Mucosa of rectum (tissue), 2 donors: Measurements from ENCODE around the gene PSTK.

Experiments
- H3K27ac ChIP-seq, 2 donors: one replicate each; pipeline ENCODE4 v1.7.0; 2013; ENCODE audit warnings: inconsistent platforms in 2 of 2, low read depth in 2 of 2, low read length in 2 of 2
- H3K27me3 ChIP-seq, 2 donors: one replicate each; pipeline ENCODE4 v1.7.0; 2013; ENCODE audit warnings: low read length in 2 of 2; ENCODE audit not compliant: control insufficient read depth in 2 of 2, insufficient read depth in 2 of 2
- H3K36me3 ChIP-seq, 2 donors: one replicate each; pipeline ENCODE4 v1.7.0; 2013; ENCODE audit warnings: low read length in 2 of 2; ENCODE audit not compliant: control insufficient read depth in 2 of 2, insufficient read depth in 2 of 2
- H3K4me1 ChIP-seq, 2 donors: one replicate each; pipeline ENCODE4 v1.7.0; 2013; ENCODE audit warnings: low read length in 2 of 2, mild to moderate bottlenecking in 1 of 2; ENCODE audit not compliant: control insufficient read depth in 2 of 2, insufficient read depth in 2 of 2
- H3K4me3 ChIP-seq, 2 donors: one replicate each; pipeline ENCODE4 v1.7.0; 2013; ENCODE audit warnings: low read length in 2 of 2
- H3K9ac ChIP-seq, 2 donors: one replicate each; pipeline ENCODE4 v1.7.0; 2013; ENCODE audit warnings: low read length in 2 of 2, low read depth in 1 of 2, mild to moderate bottlenecking in 1 of 2
- H3K9me3 ChIP-seq, 2 donors: one replicate each; pipeline ENCODE4 v1.7.0; 2013; ENCODE audit warnings: low read length in 2 of 2; ENCODE audit not compliant: control insufficient read depth in 2 of 2
- donor health status: healthy.
- donor health status: Normal muscosa, but diverticular disease.

Gene PSTK

DNA sequence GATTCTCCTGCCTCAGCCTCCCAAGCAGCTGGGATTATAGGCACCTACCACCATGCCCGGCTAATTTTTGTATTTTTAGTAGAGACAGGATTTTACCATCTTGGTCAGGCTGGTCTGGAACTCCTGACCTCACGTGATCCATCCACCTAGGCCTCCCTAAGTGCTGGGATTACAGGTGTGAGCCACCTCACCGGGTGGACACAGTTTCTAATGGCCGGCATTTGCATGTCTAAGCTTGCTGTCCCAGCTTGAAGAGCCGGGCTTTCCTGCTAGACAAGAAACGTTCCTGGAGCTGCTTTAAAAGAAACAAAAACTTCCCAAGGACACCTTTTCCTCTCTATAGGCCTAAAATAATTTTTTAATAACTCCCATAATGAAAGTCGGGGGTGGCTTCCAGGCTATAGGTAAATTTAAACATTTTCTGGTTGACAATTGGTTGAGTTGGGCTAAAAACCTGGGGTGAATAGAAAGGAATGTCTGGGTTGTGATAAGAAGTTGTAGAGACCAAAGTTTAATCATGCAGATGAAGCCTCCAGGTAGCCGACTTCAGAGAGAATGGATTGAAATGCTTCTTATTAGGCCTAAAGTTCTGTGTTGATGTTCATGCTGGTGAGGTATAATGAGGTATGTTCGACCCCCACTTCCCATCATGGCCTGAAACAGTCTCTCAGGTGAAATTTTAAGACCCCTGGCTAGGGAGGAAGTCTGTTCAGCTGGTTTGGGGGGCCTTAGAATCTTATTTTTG, 37.4 kb downstream of the PSTK start:
- H3K27me3 ChIP-seq, result no peaks in the 10 kb centered on the region
- no peaks in the 10 kb centered on the region for H3K36me3 ChIP-seq
- H3K4me1 ChIP-seq, result no peaks in the 10 kb centered on the region
- no peaks in the 10 kb centered on the region for H3K9me3 ChIP-seq
- H3K27ac ChIP-seq, result no peak overlapping the region
- H3K4me3 ChIP-seq, result no peak overlapping the region
- no peak overlapping the region for H3K9ac ChIP-seq

DNA sequence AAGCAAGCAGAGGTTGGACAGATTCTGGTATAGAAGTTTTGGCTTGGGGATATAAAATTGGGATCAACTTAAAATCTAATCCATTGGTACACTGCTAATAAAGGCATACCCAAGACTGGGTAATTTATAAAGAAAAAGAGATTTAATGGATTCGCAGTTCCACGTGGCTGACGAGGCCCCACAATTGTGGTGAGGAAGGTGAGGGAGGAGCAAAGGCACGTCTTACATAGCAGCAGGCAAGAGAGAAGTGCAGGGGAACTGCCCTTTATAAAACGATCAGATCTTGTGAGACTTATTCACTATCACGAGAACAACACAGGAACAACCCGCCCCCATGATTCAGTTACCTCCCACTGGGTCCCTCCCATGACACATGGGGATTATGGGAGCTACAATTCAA, 38.3 kb downstream of the PSTK start:
- H3K4me1 ChIP-seq, result no peaks in the 10 kb centered on the region
- H3K9ac ChIP-seq, result no peak overlapping the region
- no peaks in the 10 kb centered on the region for H3K27me3 ChIP-seq
- no peak overlapping the region for H3K4me3 ChIP-seq
- H3K27ac ChIP-seq, result no peak overlapping the region
- H3K9me3 ChIP-seq, result no peaks in the 10 kb centered on the region
- no peaks in the 10 kb centered on the region for H3K36me3 ChIP-seq

- no peak overlapping the region for H3K9ac ChIP-seq
- H3K27ac ChIP-seq, result no peak overlapping the region
- H3K36me3 ChIP-seq, result no peaks in the 10 kb centered on the region
- no peaks in the 10 kb centered on the region for H3K9me3 ChIP-seq
- H3K27me3 ChIP-seq, result no peaks in the 10 kb centered on the region
- no peak overlapping the region for H3K4me3 ChIP-seq
- H3K4me1 ChIP-seq, result no peaks in the 10 kb centered on the region
Measured at GRCh38 chr10:123019264-123019663, 39.1 kb downstream of the PSTK start.

DNA sequence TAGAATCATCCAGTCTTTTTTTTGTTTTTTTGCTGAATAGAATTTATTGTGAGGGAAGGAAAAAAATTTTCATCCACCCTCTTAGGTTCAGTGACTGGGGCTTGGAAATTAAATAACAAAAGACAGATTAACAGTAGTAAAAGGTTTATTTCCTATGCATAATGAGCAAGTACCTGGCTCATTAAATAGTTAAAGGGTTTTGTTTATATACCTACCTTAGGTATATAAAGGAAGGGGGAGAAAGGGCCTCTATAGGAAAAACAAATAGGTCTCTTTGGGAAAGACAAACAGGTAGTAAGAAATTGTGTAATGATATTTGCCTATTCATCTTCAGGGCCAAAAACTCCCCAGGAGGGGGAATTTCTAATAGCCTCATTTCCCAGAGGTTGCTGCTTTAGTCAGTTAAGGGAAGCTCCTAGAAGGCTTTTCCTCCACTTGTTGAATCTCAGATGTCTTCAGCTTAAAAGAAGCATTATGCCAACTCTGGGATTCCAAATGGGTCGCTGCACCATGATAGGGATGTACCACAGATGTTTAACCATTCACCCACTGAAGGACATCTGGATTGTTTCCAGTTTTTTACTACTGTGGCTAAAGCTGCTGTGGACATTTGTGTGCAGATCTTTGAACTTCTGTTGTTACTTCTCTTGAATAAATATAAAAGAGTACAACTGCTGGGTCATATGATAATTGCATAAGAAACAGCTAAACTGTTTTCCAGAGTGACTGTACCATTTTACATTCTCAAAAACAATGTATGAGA, 39.9 kb downstream of the PSTK start:
- H3K36me3 ChIP-seq, result no peaks in the 10 kb centered on the region
- no peaks in the 10 kb centered on the region for H3K27me3 ChIP-seq
- H3K9ac ChIP-seq, result no peak overlapping the region
- no peak overlapping the region for H3K27ac ChIP-seq
- H3K4me3 ChIP-seq, result no peak overlapping the region
- no peaks in the 10 kb centered on the region for H3K4me1 ChIP-seq
- H3K9me3 ChIP-seq, result no peaks in the 10 kb centered on the region

- H3K9me3 ChIP-seq, result no peaks in the 10 kb centered on the region
- H3K27ac ChIP-seq, result no peak overlapping the region
- no peak overlapping the region for H3K4me3 ChIP-seq
- H3K27me3 ChIP-seq, result no peaks in the 10 kb centered on the region
- no peaks in the 10 kb centered on the region for H3K36me3 ChIP-seq
- no peak overlapping the region for H3K9ac ChIP-seq
- no peaks in the 10 kb centered on the region for H3K4me1 ChIP-seq
Measured at GRCh38 chr10:123021517-123021916, 41.3 kb downstream of the PSTK start.

DNA sequence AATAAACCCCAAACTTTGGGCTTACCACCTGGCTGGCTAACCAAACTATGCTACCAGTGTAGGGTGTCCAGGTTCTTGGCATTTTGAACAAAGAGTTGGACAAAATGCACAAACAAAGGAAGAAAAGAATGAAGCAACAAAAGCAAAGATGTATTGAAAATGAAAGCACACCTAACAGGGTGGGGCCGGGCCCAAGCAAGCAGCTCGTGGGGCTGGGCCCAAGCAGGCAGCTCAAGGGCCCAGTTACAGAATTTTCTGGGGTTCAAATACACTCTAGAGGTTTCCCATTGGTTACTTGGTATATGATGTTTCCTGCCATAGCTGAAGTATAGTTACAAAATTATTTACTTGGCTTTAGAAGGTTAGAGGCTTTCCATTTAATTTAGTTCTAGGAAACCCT, 44.3 kb downstream of the PSTK start:
- Histone ChIP-seq H3K4me1 (no peaks in the 10 kb centered on the region), H3K9me3 (no peaks in the 10 kb centered on the region), H3K27me3 (no peaks in the 10 kb centered on the region), H3K4me3 (no peak overlapping the region), H3K9ac (no peak overlapping the region), H3K36me3 (no peaks in the 10 kb centered on the region), H3K27ac (no peak overlapping the region)

DNA sequence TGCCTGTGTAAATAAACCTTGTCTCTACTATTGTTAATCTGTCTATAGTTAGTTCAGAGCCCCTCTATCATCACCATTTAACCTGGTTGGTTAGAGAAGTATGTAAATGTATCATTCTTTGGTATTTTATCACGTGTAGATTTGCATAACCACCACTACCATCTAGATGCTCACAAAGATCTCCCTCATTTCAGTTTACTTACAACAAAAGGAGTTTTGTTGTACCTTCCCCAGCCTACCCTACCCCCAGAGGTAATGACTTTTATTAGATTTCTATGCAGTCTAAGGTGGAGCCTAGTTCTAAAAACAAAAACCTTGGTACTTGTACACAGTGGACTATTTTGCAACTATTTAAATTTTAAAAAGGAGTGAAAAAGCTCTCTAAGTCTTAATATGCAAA, 46.1 kb downstream of the PSTK start:
- Histone ChIP-seq H3K4me3 (no peak overlapping the region), H3K9ac (no peak overlapping the region), H3K27me3 (no peaks in the 10 kb centered on the region), H3K4me1 (no peaks in the 10 kb centered on the region), H3K27ac (no peak overlapping the region), H3K36me3 (no peaks in the 10 kb centered on the region), H3K9me3 (no peaks in the 10 kb centered on the region)

DNA sequence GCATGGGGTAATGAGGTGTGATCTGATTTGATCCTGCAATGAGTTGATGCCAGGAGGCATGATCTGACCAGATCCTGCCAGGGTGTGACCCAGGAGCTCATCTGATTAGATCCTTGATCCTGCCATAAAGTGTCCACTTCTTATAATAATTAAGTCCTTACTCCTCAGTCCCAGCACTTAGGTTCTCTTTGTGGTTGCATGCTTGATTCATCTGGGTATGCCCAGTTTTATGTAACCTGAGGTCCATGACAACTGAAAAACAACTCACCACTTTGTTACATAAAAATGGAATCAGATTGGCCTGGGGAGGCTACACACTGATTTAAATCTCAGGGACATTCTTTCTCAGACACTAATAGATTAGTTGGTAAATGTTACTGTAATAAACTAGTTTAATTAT, 47.7 kb downstream of the PSTK start:
- no peaks in the 10 kb centered on the region for H3K4me1 ChIP-seq
- H3K9ac ChIP-seq, result no peak overlapping the region
- no peaks in the 10 kb centered on the region for H3K36me3 ChIP-seq
- H3K4me3 ChIP-seq, result no peak overlapping the region
- H3K27ac ChIP-seq, result no peak overlapping the region
- H3K9me3 ChIP-seq, result no peaks in the 10 kb centered on the region
- H3K27me3 ChIP-seq, result no peaks in the 10 kb centered on the region

- H3K27me3 ChIP-seq, result no peaks in the 10 kb centered on the region
- H3K9me3 ChIP-seq, result no peaks in the 10 kb centered on the region
- H3K4me1 ChIP-seq, result no peaks in the 10 kb centered on the region
- no peak overlapping the region for H3K9ac ChIP-seq
- no peak overlapping the region for H3K27ac ChIP-seq
- no peaks in the 10 kb centered on the region for H3K36me3 ChIP-seq
- H3K4me3 ChIP-seq, result no peak overlapping the region
Measured at GRCh38 chr10:123031124-123031523, 50.9 kb downstream of the PSTK start.

DNA sequence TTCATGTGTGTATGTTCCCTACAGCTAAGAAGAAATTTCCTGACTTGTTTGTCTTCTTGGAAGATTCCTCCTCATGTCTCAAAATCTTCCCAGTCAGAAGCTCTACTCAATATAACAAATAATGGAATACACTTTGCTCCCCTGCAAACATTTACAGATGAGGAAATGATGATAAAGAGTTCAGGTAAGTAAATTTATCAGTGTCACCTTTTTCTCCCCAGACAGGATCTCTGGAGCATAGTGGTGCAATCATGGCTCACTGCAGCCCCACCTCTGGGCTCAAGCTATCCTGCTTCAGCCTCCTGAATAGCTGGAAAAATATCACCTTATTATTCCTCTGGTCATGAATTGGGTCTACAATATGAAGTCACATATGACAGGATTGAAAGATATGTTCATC, 54.1 kb downstream of the PSTK start:
- Histone ChIP-seq H3K27ac (no peak overlapping the region), H3K4me3 (no peak overlapping the region), H3K9ac (no peak overlapping the region), H3K36me3 (no peaks in the 10 kb centered on the region), H3K4me1 (peaks cover 3 to 4% of the 10 kb centered on the region in 2 donors), H3K27me3 (no peaks in the 10 kb centered on the region), H3K9me3 (no peaks in the 10 kb centered on the region)
